Activated CD8-positive, alpha-beta T cell treated with anti-CD3 and anti-CD28 coated beads for 36 hours (primary cell): ENCODE measurements around the gene TMEM121. TPM values are rescaled to one million over a fixed set of nuclear protein-coding genes. Genes with fewer than 3 reads are reported as not detected.
A peak's percentile ranks its signal among the peaks of the same experiment; 100 is the strongest.
"Not testable (repeated sequence)": the region's sequence is repeated elsewhere in the genome, so short reads cannot be mapped to it uniquely, and the experiment has no call there.

Source experiments
- ATAC-seq: fragments of 200-7000 bp; cut with Tn5 transposase; one replicate; pipeline ENCODE4 v1.10.0; 2021; ENCODE audit warnings: mild to moderate bottlenecking, moderate library complexity
- CTCF ChIA-PET: fragments of 350-600 bp; sonication (Branson Sonifier 250); formaldehyde crosslinking; loops from one replicate; lab custom pipeline; 2021; ENCODE audit warnings: antibody characterized with exemption; lab: Charles Lee
- POLR2A ChIA-PET: fragments of 350-600 bp; sonication (Branson Sonifier 250); formaldehyde crosslinking; loops from one replicate; lab custom pipeline; 2021; ENCODE audit warnings: antibody characterized with exemption; lab: Charles Lee
- DNase-seq: peaks from one replicate; pipeline ENCODE4 v3.0.0-alpha.2; 2020
- H3K27ac Mint-ChIP-seq: one replicate; pipeline ENCODE4 v1.8.0; 2021; ENCODE audit warnings: mild to moderate bottlenecking, mixed read lengths
- H3K27me3 Mint-ChIP-seq: one replicate; pipeline ENCODE4 v1.8.0; 2021; ENCODE audit warnings: mixed read lengths
- H3K36me3 Mint-ChIP-seq: one replicate; pipeline ENCODE4 v1.8.0; 2021; ENCODE audit warnings: low read depth, mixed read lengths
- H3K4me1 Mint-ChIP-seq: one replicate; pipeline ENCODE4 v1.8.0; 2021; ENCODE audit warnings: low read depth, mixed read lengths
- H3K4me3 Mint-ChIP-seq: one replicate; pipeline ENCODE4 v1.8.0; 2021; ENCODE audit warnings: mild to moderate bottlenecking, moderate library complexity, mixed read lengths
- H3K9me3 Mint-ChIP-seq: one replicate; pipeline ENCODE4 v1.8.0; 2021; ENCODE audit warnings: mixed read lengths
- intact Hi-C: fragments of 100-400 bp; cut with micrococcal nuclease; formaldehyde crosslinking; loops from one replicate; pipeline ENCODE4 v1.10.0; 2022
- total RNA-seq, 2 experiments: library from RNA; stranded (reverse); gene quantifications; one replicate each; pipeline ENCODE4 v1.2.3, GENCODE V29; 2021
- TF ChIP-seq, protein P1 (sequence below): fragments of 200-600 bp; IDR thresholded peaks from one replicate; pipeline ENCODE4 v1.8.0; 2022; ENCODE audit warnings: antibody characterized with exemption, mild to moderate bottlenecking

The TMEM121 gene
- total RNA-seq, 2 experiments from 2014 or later = 12.0 to 12.1 TPM

DNA sequence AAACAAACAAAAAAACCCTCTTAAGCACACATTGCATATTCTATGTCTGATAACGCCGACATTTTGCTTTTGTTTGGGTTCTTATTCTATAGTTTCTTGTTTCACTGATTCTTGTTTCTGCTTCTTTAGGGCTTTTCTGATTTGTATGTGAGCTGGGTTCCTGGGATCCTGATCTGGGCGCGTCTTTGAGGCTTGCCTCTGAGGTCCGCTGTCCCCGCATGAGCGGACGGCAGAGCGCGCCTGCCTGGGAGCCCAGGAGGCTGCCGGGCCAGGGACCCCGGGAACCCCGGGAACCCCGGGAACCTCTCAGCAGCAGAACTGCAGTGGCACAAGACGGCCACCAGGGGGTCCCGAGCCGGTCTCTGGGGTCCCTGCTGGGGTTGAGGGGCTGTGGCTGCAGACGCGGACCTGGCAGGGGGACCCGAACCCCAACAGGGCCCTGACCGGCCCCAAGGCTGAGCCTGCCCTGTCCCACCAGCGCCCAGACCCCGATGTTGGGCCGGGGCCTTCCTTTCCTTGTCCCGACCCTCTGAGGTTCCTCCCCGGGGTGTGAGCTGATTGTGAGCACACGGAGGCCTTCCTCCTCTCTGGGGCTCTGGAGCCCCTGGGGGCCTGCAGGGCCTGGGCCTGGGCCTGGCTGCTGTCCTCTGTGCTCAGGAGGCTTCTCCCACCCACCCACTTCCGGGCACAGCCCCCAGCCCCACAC is 32.2 kb downstream of the TMEM121 start:
- H3K27me3 Mint-ChIP-seq, H3K36me3 Mint-ChIP-seq, DNase-seq, H3K9me3 Mint-ChIP-seq, intact Hi-C loops, H3K4me1 Mint-ChIP-seq, POLR2A ChIA-PET, H3K27ac Mint-ChIP-seq, H3K4me3 Mint-ChIP-seq: not testable (repeated sequence)
- CTCF ChIA-PET = interaction anchor here (1.0 to 1.2 kb wide), 2 partner anchors 10 to 384 kb away, joined by 4 read pairs; no protein-coding TSS in a partner anchor
- TF ChIP-seq, protein P1, sequence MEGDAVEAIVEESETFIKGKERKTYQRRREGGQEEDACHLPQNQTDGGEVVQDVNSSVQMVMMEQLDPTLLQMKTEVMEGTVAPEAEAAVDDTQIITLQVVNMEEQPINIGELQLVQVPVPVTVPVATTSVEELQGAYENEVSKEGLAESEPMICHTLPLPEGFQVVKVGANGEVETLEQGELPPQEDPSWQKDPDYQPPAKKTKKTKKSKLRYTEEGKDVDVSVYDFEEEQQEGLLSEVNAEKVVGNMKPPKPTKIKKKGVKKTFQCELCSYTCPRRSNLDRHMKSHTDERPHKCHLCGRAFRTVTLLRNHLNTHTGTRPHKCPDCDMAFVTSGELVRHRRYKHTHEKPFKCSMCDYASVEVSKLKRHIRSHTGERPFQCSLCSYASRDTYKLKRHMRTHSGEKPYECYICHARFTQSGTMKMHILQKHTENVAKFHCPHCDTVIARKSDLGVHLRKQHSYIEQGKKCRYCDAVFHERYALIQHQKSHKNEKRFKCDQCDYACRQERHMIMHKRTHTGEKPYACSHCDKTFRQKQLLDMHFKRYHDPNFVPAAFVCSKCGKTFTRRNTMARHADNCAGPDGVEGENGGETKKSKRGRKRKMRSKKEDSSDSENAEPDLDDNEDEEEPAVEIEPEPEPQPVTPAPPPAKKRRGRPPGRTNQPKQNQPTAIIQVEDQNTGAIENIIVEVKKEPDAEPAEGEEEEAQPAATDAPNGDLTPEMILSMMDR = peak; percentile 68
- ATAC-seq = peak; percentile 43

DNA sequence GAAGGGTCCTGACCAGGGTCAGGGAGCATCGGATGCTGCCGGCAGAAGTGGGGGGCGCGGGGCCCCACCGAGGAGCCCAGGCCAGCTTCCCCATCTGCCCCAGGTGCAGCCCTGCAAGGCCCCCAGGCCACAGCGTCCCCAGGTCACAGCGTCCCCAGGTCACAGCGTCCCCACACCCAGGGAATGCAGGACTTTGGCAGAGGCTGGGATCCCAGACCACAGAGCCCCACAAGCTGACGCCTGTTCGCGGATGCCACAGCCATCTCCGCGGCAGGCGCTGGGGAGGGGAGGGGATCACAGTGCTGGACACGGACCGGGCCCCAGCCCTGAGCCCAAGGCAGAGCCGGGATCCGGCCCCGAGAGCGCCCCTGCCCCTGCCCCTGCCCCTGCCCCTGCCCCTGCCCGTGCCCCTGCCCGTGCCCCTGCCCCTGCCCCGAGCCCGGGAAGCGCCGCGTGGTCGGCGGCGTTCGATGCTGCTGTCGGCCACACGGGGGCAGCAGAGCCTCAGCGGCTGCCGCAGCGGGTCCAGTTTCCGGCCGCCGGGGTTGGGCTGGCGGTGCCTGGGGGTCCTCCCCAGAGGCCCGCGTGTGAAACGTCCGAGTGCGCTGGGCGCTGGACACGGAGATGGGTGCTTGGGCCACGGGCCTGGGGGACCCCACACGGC is 33.1 kb downstream of the TMEM121 start:
- intact Hi-C loops, H3K27ac Mint-ChIP-seq, H3K9me3 Mint-ChIP-seq, H3K4me1 Mint-ChIP-seq, POLR2A ChIA-PET, H3K36me3 Mint-ChIP-seq, H3K27me3 Mint-ChIP-seq, H3K4me3 Mint-ChIP-seq, DNase-seq: not testable (repeated sequence)
- CTCF ChIA-PET = interaction anchor here (1.0 to 1.2 kb wide), 2 partner anchors 11 to 383 kb away, joined by 4 read pairs; no protein-coding TSS in a partner anchor
- ATAC-seq = peak; percentile 66

DNA sequence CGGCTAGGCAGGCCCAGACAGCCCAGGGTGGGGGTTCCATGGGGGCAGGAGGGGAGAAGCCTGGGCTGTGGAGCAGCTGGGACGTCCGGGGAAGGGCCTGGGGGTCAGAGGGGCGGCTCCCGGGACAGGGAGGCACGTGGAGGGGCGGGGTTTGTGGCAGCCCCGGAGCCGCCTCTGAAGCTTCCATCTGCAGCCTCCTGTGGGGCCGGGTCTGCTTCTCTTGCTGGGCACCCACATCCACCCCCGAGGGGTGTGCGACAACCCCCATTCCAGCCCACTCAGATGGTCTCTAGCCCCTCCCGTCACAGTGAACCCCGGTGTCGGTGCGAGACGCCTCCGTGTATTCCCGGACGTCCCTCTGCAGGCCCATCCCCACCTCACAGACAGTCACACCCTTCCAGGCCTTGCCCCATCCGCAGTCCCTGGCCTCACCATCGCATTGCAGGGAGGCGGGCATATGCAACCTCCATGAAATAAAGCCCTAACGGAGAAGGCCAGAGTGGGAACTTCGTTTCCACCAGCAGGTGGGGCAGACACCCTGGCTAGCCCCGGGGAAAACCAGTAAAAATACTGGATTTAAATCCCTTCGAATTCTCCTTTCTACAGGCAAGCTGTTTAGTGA is 33.8 kb downstream of the TMEM121 start:
- H3K9me3 Mint-ChIP-seq, H3K4me3 Mint-ChIP-seq, intact Hi-C loops, H3K36me3 Mint-ChIP-seq, DNase-seq, H3K27ac Mint-ChIP-seq, H3K4me1 Mint-ChIP-seq, POLR2A ChIA-PET, H3K27me3 Mint-ChIP-seq: not testable (repeated sequence)
- ATAC-seq = peak; percentile 19
- CTCF ChIA-PET = interaction anchor here (1.0 to 1.2 kb wide), 2 partner anchors 11 to 383 kb away, joined by 4 read pairs; no protein-coding TSS in a partner anchor

DNA sequence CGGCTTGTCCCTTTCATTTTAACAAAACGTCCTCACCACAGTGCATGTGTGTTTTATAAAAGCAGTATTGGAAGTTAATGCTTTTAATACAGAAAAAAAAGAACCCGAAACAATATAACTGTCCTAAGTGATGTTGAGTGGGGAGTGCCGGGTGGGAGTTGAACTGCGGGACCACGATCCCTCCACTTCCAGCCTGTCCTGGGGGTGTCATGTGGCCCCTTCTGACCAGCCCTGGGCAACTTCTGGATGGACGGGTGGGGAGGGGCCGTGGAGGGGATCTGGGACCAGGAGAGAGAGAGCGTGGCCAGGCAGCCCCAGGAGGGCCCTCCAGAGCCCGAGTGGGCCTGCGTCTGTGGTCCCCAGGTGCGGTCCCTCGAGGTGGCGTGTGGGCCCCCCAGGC is 35.0 kb downstream of the TMEM121 start:
- H3K9me3 Mint-ChIP-seq, H3K4me3 Mint-ChIP-seq, POLR2A ChIA-PET: not testable (repeated sequence)

DNA sequence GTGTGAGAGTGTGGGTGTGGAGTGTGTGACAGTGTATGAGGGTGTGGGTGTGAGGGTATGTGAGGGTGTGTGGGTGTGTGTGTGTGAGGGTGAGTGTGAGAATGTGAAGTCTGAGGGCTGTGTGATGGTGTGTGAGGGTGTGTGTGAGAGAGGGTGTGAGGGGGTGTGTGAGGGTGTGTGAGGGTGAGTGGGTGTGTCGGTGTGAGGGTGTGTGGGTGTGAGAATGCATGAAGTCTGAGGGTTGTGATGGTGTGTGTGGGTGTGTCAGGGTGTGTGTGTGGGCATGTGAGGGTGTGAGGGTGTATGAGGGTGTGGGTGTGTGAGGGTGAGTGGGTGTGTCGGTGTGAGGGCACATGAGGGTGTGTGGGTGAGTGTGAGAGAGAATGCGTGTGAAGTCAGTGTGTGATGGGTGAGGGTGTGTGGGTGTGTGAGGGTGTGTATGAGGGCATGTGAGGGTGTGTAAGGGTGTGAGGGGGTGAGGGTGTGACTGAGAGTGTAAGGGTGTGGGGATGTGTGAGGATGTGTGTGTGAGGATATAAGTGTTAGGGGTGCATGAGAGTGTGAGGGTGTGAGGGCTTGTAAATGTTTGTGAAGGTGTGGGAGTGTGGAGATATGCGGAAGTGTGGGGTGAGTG is 36.4 kb downstream of the TMEM121 start:
- ATAC-seq (no peak), DNase-seq (no peak)
- ChIA-PET CTCF (no interaction called here), POLR2A (no interaction called here)
- Mint-ChIP-seq H3K27ac (no peak overlapping the region), H3K27me3 (no peaks in the 10 kb centered on the region), H3K4me3 (no peak overlapping the region), H3K4me1 (peaks cover 2% of the 10 kb centered on the region), H3K9me3 (peaks cover 2% of the 10 kb centered on the region), H3K36me3 (no peaks in the 10 kb centered on the region)
- TF ChIP-seq, protein P1 = no peak
- intact Hi-C loops = no loop called here

More for the DNA sequence above, 35.0 kb downstream of the TMEM121 start:
- DNase-seq, ATAC-seq, H3K27ac Mint-ChIP-seq, H3K4me1 Mint-ChIP-seq, H3K27me3 Mint-ChIP-seq, H3K36me3 Mint-ChIP-seq, CTCF ChIA-PET, intact Hi-C loops: not testable (repeated sequence)

DNA sequence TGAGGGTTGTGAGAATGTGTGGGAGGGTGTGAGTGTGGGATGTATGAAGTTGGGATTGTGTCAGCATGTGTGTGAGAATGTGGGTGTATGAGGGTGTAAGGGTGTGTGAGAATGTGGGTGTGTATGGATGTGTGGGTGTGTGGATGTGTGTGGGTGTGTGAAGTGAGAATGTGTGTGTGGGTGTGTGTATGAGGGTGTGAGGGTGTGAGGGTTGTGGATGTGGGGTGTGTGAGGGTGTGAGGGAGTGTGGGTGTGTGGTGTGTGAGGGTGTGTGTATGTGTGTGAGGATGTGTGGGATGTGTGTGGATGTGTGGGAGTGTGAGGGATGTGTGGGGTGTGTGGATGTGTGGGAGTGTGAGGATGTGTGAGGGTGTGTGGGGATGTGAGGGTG is 37.0 kb downstream of the TMEM121 start:
- Mint-ChIP-seq H3K27ac (no peak overlapping the region), H3K9me3 (peaks cover 2% of the 10 kb centered on the region), H3K4me3 (no peak overlapping the region), H3K36me3 (no peaks in the 10 kb centered on the region), H3K27me3 (no peaks in the 10 kb centered on the region), H3K4me1 (peaks cover 2% of the 10 kb centered on the region)
- intact Hi-C loops = no loop called here
- DNase-seq (no peak), ATAC-seq (no peak)
- TF ChIP-seq, protein P1 = no peak
- ChIA-PET POLR2A (no interaction called here), CTCF (no interaction called here)

DNA sequence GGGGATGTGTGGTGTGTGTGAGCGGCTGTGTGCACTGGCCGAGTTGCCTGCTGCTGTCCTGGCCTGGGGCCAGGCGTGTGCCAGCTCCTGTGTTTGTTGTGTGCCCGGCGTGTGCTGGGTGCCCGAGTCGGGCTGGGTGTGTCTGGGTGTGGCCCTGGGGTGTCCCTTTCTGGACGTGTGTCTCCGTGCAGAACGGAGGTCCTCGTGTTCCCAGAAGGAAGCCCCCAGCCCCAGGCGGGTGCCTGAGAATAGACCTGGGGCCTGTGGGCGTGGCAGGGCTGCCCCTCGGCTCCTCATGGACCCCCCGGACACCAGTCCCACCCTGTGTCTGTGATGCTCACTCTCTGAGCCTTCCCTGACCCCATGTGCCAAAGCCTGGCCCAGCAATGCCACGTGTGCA is 38.2 kb downstream of the TMEM121 start:
- ATAC-seq, H3K9me3 Mint-ChIP-seq, H3K27me3 Mint-ChIP-seq, intact Hi-C loops, H3K36me3 Mint-ChIP-seq, H3K4me1 Mint-ChIP-seq, DNase-seq, H3K4me3 Mint-ChIP-seq, H3K27ac Mint-ChIP-seq, CTCF ChIA-PET, POLR2A ChIA-PET: not testable (repeated sequence)

DNA sequence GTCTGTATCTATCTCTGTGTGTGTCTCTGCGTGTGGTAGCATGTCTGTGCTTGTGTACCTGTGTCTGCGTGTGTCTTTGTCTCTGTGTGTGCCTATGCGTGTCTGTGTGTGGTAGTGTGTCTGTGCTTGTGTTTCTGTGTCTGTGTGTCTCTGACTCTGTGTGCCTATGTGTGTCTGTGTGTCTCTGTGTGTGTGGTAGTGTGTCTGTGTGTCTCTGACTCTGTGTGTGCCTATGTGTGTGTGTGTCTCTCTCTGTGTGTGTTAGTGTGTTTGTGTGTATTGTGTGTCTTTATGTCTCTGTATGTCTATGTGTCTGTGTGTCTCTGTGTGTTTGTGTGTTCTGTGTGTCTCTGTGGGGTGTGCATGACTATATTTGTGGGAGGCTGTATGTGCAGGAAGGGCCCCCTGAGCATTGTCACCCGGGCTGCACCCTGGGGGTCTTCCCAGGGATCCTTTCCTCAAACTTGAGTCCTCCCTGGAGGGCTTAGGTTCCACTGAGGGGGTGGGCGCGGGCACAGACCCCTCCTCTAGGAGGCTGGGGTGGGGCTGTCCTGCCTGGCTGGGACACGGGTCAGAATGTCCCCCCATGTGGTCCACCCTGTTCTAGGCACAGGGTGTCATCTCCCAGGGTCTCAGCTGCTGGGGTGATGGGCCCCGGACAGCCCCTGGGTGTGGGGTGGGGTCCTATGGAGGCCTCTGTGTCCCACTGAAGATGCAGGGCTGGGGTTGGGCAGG is 39.0 kb downstream of the TMEM121 start:
- H3K27me3 Mint-ChIP-seq, ATAC-seq: not testable (repeated sequence)
- intact Hi-C loops = loop anchor here (5.0 kb wide), 1 partner anchor 122 kb away; no protein-coding TSS in a partner anchor

More for the DNA sequence above, 39.0 kb downstream of the TMEM121 start:
- DNase-seq, H3K27ac Mint-ChIP-seq, H3K4me3 Mint-ChIP-seq, CTCF ChIA-PET, H3K36me3 Mint-ChIP-seq, H3K4me1 Mint-ChIP-seq, POLR2A ChIA-PET: not testable (repeated sequence)
- H3K9me3 Mint-ChIP-seq = peaks cover 10% of the 10 kb centered on the region
